HEK293 (cell line): ENCODE data around the gene TNFAIP8.
A peak's percentile ranks its signal among the peaks of the same experiment; 100 is the strongest.

Experiments
- CTCF ChIA-PET: fragments of 350-600 bp; formaldehyde crosslinking; extraction: SDS; loops from one replicate; lab custom pipeline; 2021; ENCODE audit warnings: antibody characterized with exemption; lab: Yijun Ruan, JAX
- POLR2A ChIA-PET: fragments of 300-600 bp; formaldehyde crosslinking; extraction: SDS; loops from one replicate; lab custom pipeline; 2020; ENCODE audit warnings: antibody characterized with exemption, inconsistent platforms; lab: Yijun Ruan, JAX
- H3K27ac ChIP-seq: fragments of 200-500 bp; sonication (Bioruptor generic); 2 replicates; pipeline ENCODE4 v1.5.1; 2014; ENCODE audit warnings: low read depth, low read length, control low read depth, inconsistent platforms; ENCODE audit errors: extremely low read depth
- H3K36me3 ChIP-seq, 2 experiments: fragments of 200-500 bp in 1 of 2; sonication (Bioruptor generic) in 1 of 2; 1 replicate in 1 of 2; 2 replicates in 1 of 2; pipeline ENCODE4 v1.5.1; 2014 to 2017; ENCODE audit warnings: inconsistent platforms in 2 of 2, low read length in 2 of 2; ENCODE audit not compliant: control insufficient read depth in 2 of 2, insufficient read depth in 1 of 2
- H3K4me1 ChIP-seq: fragments of 200-500 bp; sonication (Bioruptor generic); 2 replicates; pipeline ENCODE4 v1.5.1; 2014; ENCODE audit warnings: mild to moderate bottlenecking, low read length, inconsistent platforms; ENCODE audit not compliant: control insufficient read depth, insufficient read depth
- H3K4me3 ChIP-seq: 2 replicates; pipeline ENCODE4 v1.5.1; 2011; ENCODE audit warnings: low read depth, mild to moderate bottlenecking, control low read depth, low read length, moderate library complexity
- H3K9me3 ChIP-seq: fragments of 200-500 bp; sonication (Bioruptor generic); 2 replicates; pipeline ENCODE4 v1.5.1; 2014; ENCODE audit warnings: low read depth, low read length, inconsistent platforms; ENCODE audit not compliant: control insufficient read depth, insufficient read depth
- HOXD13 ChIP-seq: sonication (generic); formaldehyde crosslinking; IDR thresholded peaks from 2 replicates; pipeline ENCODE4 v1.8.0; 2022; ENCODE audit warnings: missing genetic modification reagents, borderline replicate concordance
- MZF1 ChIP-seq: fragments of 450-650 bp; formaldehyde crosslinking; IDR thresholded peaks from 2 replicates; pipeline ENCODE4 v1.5.1; 2017; ENCODE audit warnings: missing biosample characterization, missing genetic modification characterization, borderline replicate concordance
- OSR2 ChIP-seq: fragments of 450-650 bp; formaldehyde crosslinking; IDR thresholded peaks from 2 replicates; pipeline ENCODE4 v1.5.1; 2016; ENCODE audit warnings: missing biosample characterization, missing genetic modification characterization
- PBX3 ChIP-seq: sonication (generic); formaldehyde crosslinking; IDR thresholded peaks from 2 replicates; pipeline ENCODE4 v1.8.1; 2022; ENCODE audit warnings: mild to moderate bottlenecking, moderate library complexity, missing genetic modification reagents
- PRDM6 ChIP-seq: fragments of 450-650 bp; formaldehyde crosslinking; IDR thresholded peaks from 2 replicates; pipeline ENCODE4 v1.5.1; 2017; ENCODE audit warnings: missing biosample characterization, missing genetic modification characterization
- REPIN1 ChIP-seq: fragments of 450-650 bp; formaldehyde crosslinking; IDR thresholded peaks from 2 replicates; pipeline ENCODE4 v1.5.1; 2017; ENCODE audit warnings: missing biosample characterization, missing genetic modification characterization, low read depth
- REST ChIP-seq: fragments of 450-650 bp; formaldehyde crosslinking; IDR thresholded peaks from 2 replicates; pipeline ENCODE4 v1.5.1; 2016; ENCODE audit warnings: missing biosample characterization, missing genetic modification characterization
- TRIM28 ChIP-seq: IDR thresholded peaks from 2 replicates; pipeline ENCODE4 v1.6.1; 2011; ENCODE audit warnings: low read length, control low read depth, borderline replicate concordance
- ZBTB17 ChIP-seq: fragments of 450-650 bp; formaldehyde crosslinking; IDR thresholded peaks from 2 replicates; pipeline ENCODE4 v1.5.1; 2016; ENCODE audit warnings: missing biosample characterization, missing genetic modification characterization
- ZBTB44 ChIP-seq: fragments of 450-650 bp; IDR thresholded peaks from 2 replicates; pipeline ENCODE4 v1.5.1; 2018; ENCODE audit warnings: missing biosample characterization, mild to moderate bottlenecking, missing genetic modification characterization
- ZBTB48 ChIP-seq: fragments of 450-650 bp; formaldehyde crosslinking; IDR thresholded peaks from 2 replicates; pipeline ENCODE4 v1.5.1; 2016; ENCODE audit warnings: missing biosample characterization, missing genetic modification characterization
- ZEB2 ChIP-seq: fragments of 450-650 bp; formaldehyde crosslinking; IDR thresholded peaks from 2 replicates; pipeline ENCODE4 v1.5.1; 2016; ENCODE audit warnings: missing biosample characterization, missing genetic modification characterization
- ZNF112 ChIP-seq: fragments of 450-650 bp; formaldehyde crosslinking; IDR thresholded peaks from 2 replicates; pipeline ENCODE4 v1.5.0; 2017; ENCODE audit warnings: missing biosample characterization, missing genetic modification characterization
- ZNF148 ChIP-seq: fragments of 450-650 bp; formaldehyde crosslinking; IDR thresholded peaks from 2 replicates; pipeline ENCODE4 v1.5.0; 2017; ENCODE audit warnings: missing biosample characterization, missing genetic modification characterization, borderline replicate concordance
- ZNF394 ChIP-seq: fragments of 450-650 bp; formaldehyde crosslinking; IDR thresholded peaks from 2 replicates; pipeline ENCODE4 v1.5.1; 2016; ENCODE audit warnings: missing biosample characterization, missing genetic modification characterization, mild to moderate bottlenecking, moderate library complexity, borderline replicate concordance
- ZNF600 ChIP-seq: fragments of 450-650 bp; formaldehyde crosslinking; IDR thresholded peaks from 2 replicates; pipeline ENCODE4 v1.5.1; 2016; ENCODE audit warnings: missing biosample characterization, missing genetic modification characterization
- ZNF629 ChIP-seq: fragments of 450-650 bp; formaldehyde crosslinking; IDR thresholded peaks from 2 replicates; pipeline ENCODE4 v1.5.1; 2017; ENCODE audit warnings: missing biosample characterization, missing genetic modification characterization
- ZNF701 ChIP-seq: fragments of 450-650 bp; formaldehyde crosslinking; IDR thresholded peaks from 2 replicates; pipeline ENCODE4 v1.5.1; 2016; ENCODE audit warnings: missing biosample characterization, missing genetic modification characterization
- TF ChIP-seq, protein P1 (sequence below): fragments of 450-650 bp; formaldehyde crosslinking; IDR thresholded peaks from 2 replicates; pipeline ENCODE4 v1.5.1; 2016; ENCODE audit warnings: missing biosample characterization, missing genetic modification characterization

The TNFAIP8 gene

DNA sequence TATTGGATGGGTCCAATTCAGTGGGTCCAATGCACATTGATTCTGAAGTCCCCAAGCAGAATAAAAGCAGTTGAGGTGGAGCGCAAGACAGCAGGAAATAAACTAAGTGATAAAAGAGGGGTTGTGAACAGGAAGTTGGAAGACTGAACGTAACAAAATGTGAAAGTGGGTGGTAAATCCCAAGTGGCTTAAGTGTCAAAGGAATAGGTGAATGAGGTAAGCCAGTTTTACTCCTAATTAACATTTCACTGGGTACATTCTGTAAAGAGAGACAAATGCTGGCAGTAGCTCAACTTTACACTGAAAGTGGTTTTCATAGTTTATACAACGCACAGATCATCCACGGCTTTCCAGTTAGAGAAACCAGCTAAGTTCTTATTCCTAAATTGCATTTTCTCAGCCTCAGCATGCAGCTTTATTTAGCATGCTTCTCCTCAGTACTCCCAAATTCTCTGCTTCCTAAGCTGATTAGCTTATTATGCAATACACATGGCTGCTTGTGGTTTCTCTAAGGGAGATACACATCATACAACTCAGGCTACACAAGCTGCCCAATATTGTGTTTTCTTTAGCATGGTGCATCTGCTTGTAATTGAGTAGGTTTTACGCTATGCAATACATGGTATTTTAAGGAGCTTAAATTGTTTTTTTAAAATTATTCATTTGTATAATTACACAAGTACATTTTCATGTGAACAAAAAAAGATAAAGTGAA is 62.2 kb downstream of the TNFAIP8 start:
- no peak for TF ChIP-seq ZNF701 (tag by site-specific recombination)
- 0 out of 2 replicates have a peak, but pooled peaks have one; percentile 31 for TF ChIP-seq TRIM28
- peak; percentile 82 for TF ChIP-seq ZNF394 (tag by site-specific recombination)
- peak; percentile 21; the same call in 1 of the 2 replicates for TF ChIP-seq ZNF629
- TF ChIP-seq ZNF148 (tag by site-specific recombination), result no peak
- TF ChIP-seq PRDM6 (tag by site-specific recombination), result peak; percentile 43; the same call in 1 of the 2 replicates
- TF ChIP-seq PBX3 (CRISPR knock-in tag), result no peak
- TF ChIP-seq REST (tag by site-specific recombination), result no peak
- TF ChIP-seq ZBTB17 (tag by site-specific recombination), result 0 out of 2 replicates have a peak, but pooled peaks have one; percentile 30
- TF ChIP-seq ZEB2 (tag by site-specific recombination), result 0 out of 2 replicates have a peak, but pooled peaks have one; percentile 17
- TF ChIP-seq ZBTB48 (tag by site-specific recombination), result no peak
- TF ChIP-seq HOXD13 (CRISPR knock-in tag), result no peak
- TF ChIP-seq ZNF600 (tag by site-specific recombination), result no peak
- TF ChIP-seq MZF1 (tag by site-specific recombination), result no peak
- no peak for TF ChIP-seq REPIN1
- no peak for TF ChIP-seq ZNF112 (tag by site-specific recombination)
- TF ChIP-seq, protein P1, sequence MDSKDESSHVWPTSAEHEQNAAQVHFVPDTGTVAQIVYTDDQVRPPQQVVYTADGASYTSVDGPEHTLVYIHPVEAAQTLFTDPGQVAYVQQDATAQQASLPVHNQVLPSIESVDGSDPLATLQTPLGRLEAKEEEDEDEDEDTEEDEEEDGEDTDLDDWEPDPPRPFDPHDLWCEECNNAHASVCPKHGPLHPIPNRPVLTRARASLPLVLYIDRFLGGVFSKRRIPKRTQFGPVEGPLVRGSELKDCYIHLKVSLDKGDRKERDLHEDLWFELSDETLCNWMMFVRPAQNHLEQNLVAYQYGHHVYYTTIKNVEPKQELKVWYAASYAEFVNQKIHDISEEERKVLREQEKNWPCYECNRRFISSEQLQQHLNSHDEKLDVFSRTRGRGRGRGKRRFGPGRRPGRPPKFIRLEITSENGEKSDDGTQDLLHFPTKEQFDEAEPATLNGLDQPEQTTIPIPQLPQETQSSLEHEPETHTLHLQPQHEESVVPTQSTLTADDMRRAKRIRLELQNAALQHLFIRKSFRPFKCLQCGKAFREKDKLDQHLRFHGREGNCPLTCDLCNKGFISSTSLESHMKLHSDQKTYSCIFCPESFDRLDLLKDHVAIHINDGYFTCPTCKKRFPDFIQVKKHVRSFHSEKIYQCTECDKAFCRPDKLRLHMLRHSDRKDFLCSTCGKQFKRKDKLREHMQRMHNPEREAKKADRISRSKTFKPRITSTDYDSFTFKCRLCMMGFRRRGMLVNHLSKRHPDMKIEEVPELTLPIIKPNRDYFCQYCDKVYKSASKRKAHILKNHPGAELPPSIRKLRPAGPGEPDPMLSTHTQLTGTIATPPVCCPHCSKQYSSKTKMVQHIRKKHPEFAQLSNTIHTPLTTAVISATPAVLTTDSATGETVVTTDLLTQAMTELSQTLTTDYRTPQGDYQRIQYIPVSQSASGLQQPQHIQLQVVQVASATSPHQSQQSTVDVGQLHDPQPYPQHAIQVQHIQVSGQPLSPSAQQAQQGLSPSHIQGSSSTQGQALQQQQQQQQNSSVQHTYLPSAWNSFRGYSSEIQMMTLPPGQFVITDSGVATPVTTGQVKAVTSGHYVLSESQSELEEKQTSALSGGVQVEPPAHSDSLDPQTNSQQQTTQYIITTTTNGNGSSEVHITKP (tag by site-specific recombination), result peak; percentile 81
- TF ChIP-seq OSR2 (tag by site-specific recombination), result no peak
- TF ChIP-seq ZBTB44 (tag by site-specific recombination), result peak; percentile 81
- no peak overlapping the region; the same call in 1 of the 2 replicates for H3K4me3 ChIP-seq
- no peak overlapping the region for H3K27ac ChIP-seq
- H3K36me3 ChIP-seq, result no peaks in the 10 kb centered on the region
- POLR2A ChIA-PET, result interaction anchor here (2.1 kb wide), 1 partner anchor 34 kb away, joined by 7 read pairs; the partner anchor contains the start of gene HSD17B4
- CTCF ChIA-PET, result interaction anchor here (0.6 to 1.1 kb wide), 5 partner anchors 17 to 430 kb away, joined by 3 to 6 read pairs (median 3); partner anchors contain the start of gene DTWD2
- no peaks in the 10 kb centered on the region for H3K9me3 ChIP-seq
- H3K4me1 ChIP-seq, result peaks cover 5% of the 10 kb centered on the region; the same call in 1 of the 2 replicates
